KMS-11 (cell line): Measurements from ENCODE around the gene SMARCD3.

Experiments used
- H2AFZ ChIP-seq: fragments of 200-600 bp; sonication (generic); 2 replicates; pipeline ENCODE4 v1.6.1; 2016; ENCODE audit warnings: antibody characterized with exemption, mixed run types, low read depth
- H3K27ac ChIP-seq: fragments of 200-600 bp; sonication (generic); 2 replicates; pipeline ENCODE4 v1.6.1; 2016; ENCODE audit warnings: mild to moderate bottlenecking, mixed run types
- H3K27me3 ChIP-seq: fragments of 200-600 bp; sonication (generic); 2 replicates; pipeline ENCODE4 v1.6.1; 2017; ENCODE audit warnings: mild to moderate bottlenecking, low read depth, mixed run types, moderate library complexity; ENCODE audit not compliant: insufficient read depth
- H3K36me3 ChIP-seq: fragments of 200-600 bp; sonication (generic); 2 replicates; pipeline ENCODE4 v1.6.1; 2017; ENCODE audit warnings: mild to moderate bottlenecking, mixed run types; ENCODE audit not compliant: insufficient read depth
- H3K4me1 ChIP-seq: fragments of 200-600 bp; sonication (generic); 2 replicates; pipeline ENCODE4 v1.6.1; 2016; ENCODE audit warnings: mild to moderate bottlenecking, low read depth, mixed run types; ENCODE audit not compliant: poor library complexity, severe bottlenecking
- H3K4me2 ChIP-seq: fragments of 200-600 bp; sonication (generic); 2 replicates; pipeline ENCODE4 v1.7.0; 2016; ENCODE audit warnings: mild to moderate bottlenecking, mixed run types
- H3K4me3 ChIP-seq: fragments of 200-600 bp; sonication (generic); IDR thresholded peaks from 2 replicates; pipeline ENCODE4 v1.6.1; 2017; ENCODE audit warnings: low read depth, low read length, mixed read lengths; ENCODE audit not compliant: insufficient read depth
- H3K79me2 ChIP-seq: fragments of 200-600 bp; sonication (generic); 2 replicates; pipeline ENCODE4 v1.6.1; 2016; ENCODE audit warnings: low read depth, mixed run types; ENCODE audit not compliant: insufficient read depth
- H3K9ac ChIP-seq: fragments of 200-600 bp; sonication (generic); 2 replicates; pipeline ENCODE4 v1.6.1; 2016; ENCODE audit warnings: mild to moderate bottlenecking, mixed run types
- H4K20me1 ChIP-seq: fragments of 200-600 bp; sonication (generic); 2 replicates; pipeline ENCODE4 v1.6.1; 2016; ENCODE audit warnings: mild to moderate bottlenecking, mixed run types; ENCODE audit not compliant: insufficient read depth
- CTCF ChIP-seq: fragments of 200-600 bp; sonication (generic); conservative IDR thresholded peaks from 2 replicates; pipeline ENCODE4 v1.6.1; 2017; ENCODE audit warnings: low read depth, mild to moderate bottlenecking, antibody characterized with exemption, low read length, moderate library complexity, mixed read lengths

SMARCD3 gene

GRCh38 chr7:151223728-151224127 is 24.8 kb downstream of the SMARCD3 start:
- Histone ChIP-seq H3K27me3 (no peaks in the 10 kb centered on the region), H3K79me2 (peaks cover 21% of the 10 kb centered on the region), H3K4me1 (peaks cover 20% of the 10 kb centered on the region), H3K4me3 (no peak overlapping the region), H2AFZ (no peak overlapping the region), H3K4me2 (no peak overlapping the region), H3K9ac (no peak overlapping the region), H3K36me3 (peaks cover 38% of the 10 kb centered on the region; the same call in 1 of the 2 replicates), H4K20me1 (no peaks in the 10 kb centered on the region), H3K27ac (no peak overlapping the region)
- TF ChIP-seq CTCF = no peak

DNA sequence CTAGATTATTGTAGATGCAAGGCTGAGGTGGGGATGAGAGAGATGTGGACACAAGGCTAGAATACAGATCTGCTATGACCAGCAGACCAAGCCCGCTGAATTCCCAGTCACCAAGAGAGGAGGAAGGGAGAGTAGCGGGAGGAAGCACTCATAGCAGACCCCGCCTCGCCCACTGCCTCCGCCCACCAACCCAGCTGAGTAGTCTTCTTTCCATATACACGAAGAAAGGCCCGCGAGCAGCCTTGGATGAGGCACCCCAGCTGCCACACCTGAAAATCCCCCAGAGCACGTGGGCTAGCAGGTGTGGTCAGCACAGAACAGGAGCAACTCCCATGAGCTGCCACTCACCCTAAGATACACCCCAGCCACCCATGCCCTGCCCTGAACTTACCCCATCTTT is 30.3 kb downstream of the SMARCD3 start:
- Histone ChIP-seq H3K27ac (no peak overlapping the region), H3K36me3 (peaks cover 41% of the 10 kb centered on the region; the same call in 1 of the 2 replicates), H4K20me1 (no peaks in the 10 kb centered on the region), H2AFZ (no peak overlapping the region), H3K4me1 (no peaks in the 10 kb centered on the region), H3K27me3 (no peaks in the 10 kb centered on the region), H3K79me2 (no peaks in the 10 kb centered on the region), H3K4me2 (no peak overlapping the region), H3K9ac (no peak overlapping the region), H3K4me3 (no peak overlapping the region)
- TF ChIP-seq CTCF = no peak

GRCh38 chr7:151215396-151215795 is 33.1 kb downstream of the SMARCD3 start:
- TF ChIP-seq CTCF = no peak
- Histone ChIP-seq H3K27me3 (no peaks in the 10 kb centered on the region), H4K20me1 (no peaks in the 10 kb centered on the region), H2AFZ (no peak overlapping the region), H3K9ac (no peak overlapping the region), H3K4me2 (no peak overlapping the region), H3K27ac (no peak overlapping the region), H3K36me3 (peaks cover 26% of the 10 kb centered on the region; the same call in 1 of the 2 replicates), H3K79me2 (no peaks in the 10 kb centered on the region), H3K4me1 (no peaks in the 10 kb centered on the region), H3K4me3 (no peak overlapping the region)

DNA sequence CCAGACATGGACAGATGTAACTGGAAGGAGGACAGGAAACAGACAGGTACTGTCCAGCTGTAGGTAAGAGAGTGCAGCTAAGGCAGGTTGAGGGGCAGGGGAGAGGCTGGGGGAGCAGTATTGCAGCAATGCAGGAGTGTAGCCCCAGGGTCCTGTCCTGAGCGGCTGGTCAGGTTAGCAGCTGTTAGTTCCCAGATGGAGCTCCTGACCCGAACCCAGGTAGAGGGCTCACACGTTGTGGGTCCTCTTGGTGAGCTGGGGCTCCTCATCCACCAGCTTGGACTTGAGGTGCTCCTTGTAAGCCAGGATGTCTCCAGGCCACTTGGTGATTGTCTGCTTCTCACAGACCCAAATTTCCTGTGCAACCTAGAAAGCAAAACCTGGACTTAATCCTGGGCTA is 34.7 kb downstream of the SMARCD3 start:
- Histone ChIP-seq H3K4me2 (no peak overlapping the region), H3K36me3 (peaks cover 16% of the 10 kb centered on the region; the same call in 1 of the 2 replicates), H3K9ac (no peak overlapping the region), H3K79me2 (no peaks in the 10 kb centered on the region), H3K4me3 (no peak overlapping the region), H4K20me1 (no peaks in the 10 kb centered on the region), H3K4me1 (no peaks in the 10 kb centered on the region), H3K27me3 (no peaks in the 10 kb centered on the region), H3K27ac (no peak overlapping the region), H2AFZ (no peak overlapping the region)
- no peak for TF ChIP-seq CTCF

GRCh38 chr7:151212626-151213025 is 35.9 kb downstream of the SMARCD3 start:
- Histone ChIP-seq H3K27me3 (peaks cover 3% of the 10 kb centered on the region; the same call in 1 of the 2 replicates), H3K4me2 (no peak overlapping the region), H3K4me3 (no peak overlapping the region), H3K36me3 (peaks cover 12% of the 10 kb centered on the region; the same call in 1 of the 2 replicates), H3K27ac (no peak overlapping the region), H3K9ac (no peak overlapping the region), H2AFZ (no peak overlapping the region), H3K4me1 (no peaks in the 10 kb centered on the region), H3K79me2 (no peaks in the 10 kb centered on the region), H4K20me1 (no peaks in the 10 kb centered on the region)
- TF ChIP-seq CTCF = no peak
